Eye (tissue), 1 donor: ENCODE data around the gene PCNX1.
"Not testable (repeated sequence)": the region's sequence is repeated elsewhere in the genome, so short reads cannot be mapped to it uniquely, and the experiment has no call there.

Experiments
- DNase-seq: peaks from one replicate; pipeline ENCODE4 v3.0.0-alpha.2; 2015

PCNX1 gene

GRCh38 chr14:70917633-70918032 lies 10.4 kb downstream of the PCNX1 start:
- DNase-seq: no peak

GRCh38 chr14:70919774-70920173 lies 12.5 kb downstream of the PCNX1 start:
- DNase-seq: no peak

DNA sequence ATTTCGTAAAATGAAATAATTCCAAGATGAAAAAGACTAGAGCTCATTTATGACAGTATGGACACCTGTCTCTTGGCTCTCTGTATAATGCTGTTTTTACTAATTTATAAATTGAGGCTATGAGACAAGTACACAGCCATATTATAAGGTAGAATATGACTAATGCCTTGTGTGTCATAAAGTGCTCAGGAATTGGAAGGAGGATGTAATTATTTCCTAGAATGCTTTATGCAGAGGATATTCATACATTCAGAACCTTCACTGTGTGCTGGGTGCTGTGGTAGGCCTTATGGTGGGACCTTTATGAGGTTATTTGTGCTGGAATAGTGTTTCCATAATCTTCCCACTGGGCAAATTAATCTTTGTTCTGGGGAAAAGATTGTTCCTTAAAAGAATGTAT lies 13.3 kb downstream of the PCNX1 start:
- DNase-seq: no peak

DNA sequence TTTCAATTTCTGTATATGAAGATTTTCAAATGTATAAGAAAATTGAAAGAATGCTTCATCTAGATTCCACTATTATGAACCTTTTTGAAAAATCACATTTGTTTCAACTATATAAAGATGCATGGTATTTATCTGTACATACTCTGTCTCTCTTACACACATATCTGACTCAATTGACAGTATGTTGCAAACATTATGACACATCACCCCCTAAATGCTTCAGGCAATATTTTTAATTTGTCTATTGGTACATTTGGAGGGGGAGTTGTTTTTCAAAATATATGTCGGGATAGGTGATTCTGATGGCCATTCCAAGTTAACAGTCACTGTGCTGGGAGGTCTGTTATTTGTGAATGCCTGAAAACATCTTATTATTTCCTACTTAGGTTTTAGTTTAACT lies 14.4 kb downstream of the PCNX1 start:
- DNase-seq: no peak

GRCh38 chr14:70924521-70924920 lies 17.3 kb downstream of the PCNX1 start:
- DNase-seq: no peak

GRCh38 chr14:70926235-70926830 lies 19.1 kb downstream of the PCNX1 start:
- DNase-seq: peak; percentile 46

DNA sequence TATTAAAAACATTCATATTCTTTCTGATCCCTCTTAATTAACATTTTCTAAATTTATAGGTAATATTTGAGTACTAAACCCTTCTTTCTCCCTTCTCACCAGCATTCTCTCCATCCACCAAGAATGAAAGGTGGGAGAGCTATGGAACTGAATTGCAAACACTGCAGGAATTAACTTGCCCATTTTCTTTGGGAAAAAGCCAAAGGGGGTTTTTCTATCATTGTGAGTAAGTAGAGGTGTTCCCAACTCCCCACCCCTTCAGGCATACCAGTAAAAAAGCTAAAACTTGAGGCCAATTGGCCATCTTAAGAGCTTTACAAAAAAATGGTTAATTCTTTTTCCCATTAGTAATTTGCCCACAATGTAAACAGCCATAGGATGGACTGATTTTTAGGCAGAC lies 23.7 kb downstream of the PCNX1 start:
- no peak for DNase-seq

DNA sequence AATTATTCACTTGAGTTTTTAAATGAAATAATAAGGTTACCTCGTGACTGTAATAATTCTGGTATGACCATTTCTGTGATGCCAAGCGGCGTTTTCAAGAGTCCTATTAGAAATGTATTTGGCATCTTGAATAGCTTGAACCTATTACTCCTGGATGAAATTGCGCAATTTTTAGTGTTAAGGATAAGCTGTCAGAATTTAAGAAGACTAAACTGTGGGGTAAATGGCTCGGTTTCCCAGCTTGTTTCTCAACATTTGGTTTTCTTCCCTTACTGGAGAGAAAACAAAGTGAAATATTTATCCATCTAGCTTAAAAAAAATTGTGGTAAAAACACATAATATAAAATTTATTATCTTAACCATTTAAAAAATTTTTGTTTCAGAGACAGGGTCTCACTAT lies 26.8 kb downstream of the PCNX1 start:
- DNase-seq: no peak

GRCh38 chr14:70934502-70935134 lies 27.4 kb downstream of the PCNX1 start:
- DNase-seq: no peak

GRCh38 chr14:70935135-70935534 lies 27.9 kb downstream of the PCNX1 start:
- DNase-seq: no peak

DNA sequence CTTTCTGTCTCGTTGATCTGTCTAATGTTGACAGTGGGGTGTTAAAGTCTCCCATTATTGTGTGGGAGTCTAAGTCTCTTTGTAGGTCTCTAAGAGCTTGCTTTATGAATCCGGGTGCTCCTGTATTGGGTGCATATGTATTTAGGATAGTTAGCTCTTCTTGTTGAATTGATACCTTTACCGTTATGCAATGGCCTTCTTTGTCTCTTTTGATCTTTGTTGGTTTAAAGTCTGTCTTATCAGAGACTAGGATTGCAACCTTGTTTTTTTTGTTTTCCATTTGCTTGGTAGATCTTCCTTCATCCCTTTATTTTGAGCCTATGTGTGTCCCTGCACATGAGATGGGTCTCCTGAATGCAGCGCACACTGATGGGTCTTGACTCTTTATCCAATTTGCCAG lies 32.4 kb downstream of the PCNX1 start:
- DNase-seq: not testable (repeated sequence)

DNA sequence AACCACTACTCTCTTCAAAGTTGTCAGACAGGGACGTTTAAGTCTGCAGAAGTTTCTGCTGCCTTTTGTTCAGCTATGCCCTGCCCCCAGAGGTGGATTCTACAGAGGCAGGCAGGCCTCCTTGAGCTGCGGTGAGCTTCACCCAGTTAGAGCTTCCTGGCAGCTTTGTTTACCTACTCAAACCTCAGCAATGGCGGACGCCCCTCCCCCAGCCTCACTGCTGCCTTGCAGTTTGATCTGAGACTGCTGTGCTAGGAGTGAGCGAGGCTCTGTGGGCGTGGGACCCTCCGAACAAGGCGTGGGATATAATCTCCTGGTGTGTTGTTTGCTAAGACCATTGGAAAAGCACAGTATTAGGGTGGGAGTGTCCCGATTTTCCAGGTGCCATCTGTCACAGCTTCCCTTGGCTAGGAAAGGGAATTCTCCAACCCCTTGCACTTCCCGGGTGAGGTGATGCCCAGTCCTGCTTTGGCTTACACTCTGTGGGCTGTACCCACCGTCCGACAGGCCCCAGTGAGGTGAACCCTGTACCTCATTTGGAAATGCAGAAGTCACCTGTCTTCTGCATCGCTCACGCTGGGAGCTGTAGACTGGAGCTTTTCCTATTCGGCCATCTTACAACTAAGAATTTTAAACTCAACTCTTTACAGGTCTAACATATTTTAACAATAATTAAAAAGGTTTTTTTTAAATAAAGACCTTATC lies 34.5 kb downstream of the PCNX1 start:
- not testable (repeated sequence) for DNase-seq

- no peak for DNase-seq
Measured at GRCh38 chr14:70942342-70942706, 35.1 kb downstream of the PCNX1 start.

GRCh38 chr14:70942721-70943120 lies 35.5 kb downstream of the PCNX1 start:
- not testable (repeated sequence) for DNase-seq

DNA sequence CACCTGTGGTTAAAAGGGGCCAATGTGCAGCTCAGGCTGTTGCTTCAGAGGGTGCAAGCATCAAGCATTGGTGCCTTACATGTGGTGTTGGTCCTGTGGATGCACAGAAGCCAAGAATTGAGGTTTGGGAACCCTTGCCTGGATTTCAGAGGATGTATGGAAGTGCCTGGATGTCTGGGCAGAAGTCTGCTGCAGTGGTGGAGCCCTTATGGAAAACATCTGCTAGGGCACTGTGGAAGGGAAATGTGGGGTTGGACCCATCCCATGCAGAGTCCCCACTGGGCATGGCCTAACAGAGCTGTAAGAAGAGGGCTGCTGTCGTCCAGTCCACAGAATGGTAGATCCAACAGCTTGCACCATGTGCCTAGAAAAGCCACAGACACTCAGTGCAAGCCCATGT lies 36.6 kb downstream of the PCNX1 start:
- no peak for DNase-seq

GRCh38 chr14:70947739-70948138 lies 40.5 kb downstream of the PCNX1 start:
- DNase-seq: no peak

DNA sequence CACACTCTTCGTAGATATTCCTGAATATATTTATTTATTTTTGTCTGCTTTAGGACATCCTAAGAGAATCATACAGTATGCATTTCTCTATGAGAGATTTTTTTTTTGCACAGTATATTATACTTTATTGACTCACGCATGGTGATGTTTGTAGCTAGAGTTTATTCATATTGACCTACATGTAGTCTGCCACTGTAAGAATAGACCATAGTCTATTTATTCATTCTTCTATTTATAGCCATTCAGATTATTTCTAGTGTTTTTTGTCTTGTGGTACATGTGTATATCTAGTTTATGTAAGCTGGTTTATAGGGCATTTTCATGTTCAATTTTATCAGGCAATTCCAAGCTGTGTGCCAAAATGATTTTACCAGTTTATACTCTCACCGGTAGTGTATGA lies 45.2 kb downstream of the PCNX1 start:
- no peak for DNase-seq

GRCh38 chr14:70954068-70954467 lies 46.8 kb downstream of the PCNX1 start:
- DNase-seq: no peak

GRCh38 chr14:70955543-70956480 lies 48.6 kb downstream of the PCNX1 start:
- peak; percentile 35 for DNase-seq

DNA sequence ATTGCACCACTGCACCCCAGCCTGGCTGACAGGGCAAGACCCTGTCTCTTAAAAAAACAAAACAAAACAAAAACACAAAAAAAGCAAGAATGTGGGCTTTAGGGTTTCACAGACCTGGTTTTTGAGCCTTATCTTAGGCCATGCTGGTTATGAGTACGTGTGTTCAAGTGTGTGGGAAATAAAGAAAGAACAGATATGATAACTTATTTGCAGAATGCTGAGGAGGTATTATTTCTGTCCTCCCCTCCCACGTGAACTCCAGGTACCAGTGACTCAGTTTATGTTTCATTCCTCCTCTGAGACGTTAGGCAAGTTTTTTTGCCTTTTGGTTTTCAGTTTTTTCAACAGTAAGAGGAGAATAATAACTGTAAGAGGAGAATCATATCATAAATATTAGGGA lies 49.3 kb downstream of the PCNX1 start:
- no peak for DNase-seq

DNA sequence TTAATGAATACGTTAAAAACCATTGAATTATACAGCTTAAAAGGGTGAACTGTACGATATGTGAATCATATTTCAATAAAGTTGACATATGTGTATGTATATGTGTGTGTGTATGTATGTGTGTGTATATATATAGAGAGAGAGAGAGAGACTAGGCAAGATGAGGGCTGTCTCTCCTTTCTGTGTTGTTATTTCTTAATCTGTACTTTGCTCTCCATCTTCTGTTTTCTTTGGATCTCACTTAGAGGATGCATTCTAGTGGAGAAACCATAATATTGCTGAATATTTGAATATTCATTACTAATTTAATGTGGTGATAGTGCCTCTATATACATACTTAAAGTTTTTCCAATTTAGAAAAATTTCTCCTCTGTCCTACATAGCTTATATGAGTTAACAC lies 50.5 kb downstream of the PCNX1 start:
- no peak for DNase-seq

DNA sequence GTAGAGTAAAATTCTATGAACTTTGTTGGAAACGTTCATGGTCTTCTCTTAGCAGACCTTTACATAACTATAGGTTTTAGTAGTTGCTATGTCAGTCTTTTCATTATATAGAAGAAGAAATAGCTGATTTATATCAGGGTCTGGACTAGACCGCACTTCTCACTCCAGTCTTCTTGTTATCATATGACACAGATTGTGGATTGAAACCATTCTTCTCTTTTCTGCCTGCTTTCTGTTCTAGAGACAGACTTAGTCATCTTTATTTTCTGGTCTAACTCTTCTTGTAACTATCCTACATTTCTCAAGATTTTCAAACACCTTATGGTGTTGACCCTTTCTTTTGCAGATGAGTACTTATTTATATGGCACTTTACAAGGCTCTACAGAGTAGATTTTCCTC lies 55.7 kb downstream of the PCNX1 start:
- no peak for DNase-seq

GRCh38 chr14:70964492-70964891 lies 57.2 kb downstream of the PCNX1 start:
- no peak for DNase-seq
